ENCODE results near the gene KCNQ5.
A peak's percentile ranks its signal among the peaks of the same experiment; 100 is the strongest.

DNA sequence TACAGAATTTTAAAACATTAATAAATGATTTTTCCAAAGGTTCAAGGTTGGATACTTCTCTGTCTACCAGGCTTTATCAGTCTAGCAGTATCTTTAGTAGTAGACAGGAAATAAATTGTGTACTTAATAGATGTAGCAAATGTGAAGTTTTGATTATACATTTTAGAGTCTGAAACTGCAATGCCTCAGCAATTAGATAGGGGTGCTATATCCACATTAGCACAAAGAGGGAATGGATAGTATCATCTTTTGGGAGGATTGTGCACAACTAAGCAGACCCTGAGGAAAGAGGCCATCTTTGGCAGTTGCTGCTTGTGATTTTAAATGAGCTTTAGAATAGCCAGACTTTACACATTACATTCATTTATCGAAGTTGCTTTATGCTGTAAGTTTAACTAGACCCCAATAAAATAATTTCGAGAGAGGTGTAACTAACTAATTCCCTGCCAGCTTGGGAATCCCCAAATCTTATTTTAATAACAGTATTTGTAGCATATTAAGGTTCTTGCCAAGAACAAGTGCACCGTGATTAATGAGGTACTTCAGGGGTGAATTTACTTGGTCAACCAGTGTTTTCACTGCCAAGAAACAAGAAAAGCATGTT, 2.8 kb downstream of the KCNQ5 start:
- TF ChIP-seq, protein P1, sequence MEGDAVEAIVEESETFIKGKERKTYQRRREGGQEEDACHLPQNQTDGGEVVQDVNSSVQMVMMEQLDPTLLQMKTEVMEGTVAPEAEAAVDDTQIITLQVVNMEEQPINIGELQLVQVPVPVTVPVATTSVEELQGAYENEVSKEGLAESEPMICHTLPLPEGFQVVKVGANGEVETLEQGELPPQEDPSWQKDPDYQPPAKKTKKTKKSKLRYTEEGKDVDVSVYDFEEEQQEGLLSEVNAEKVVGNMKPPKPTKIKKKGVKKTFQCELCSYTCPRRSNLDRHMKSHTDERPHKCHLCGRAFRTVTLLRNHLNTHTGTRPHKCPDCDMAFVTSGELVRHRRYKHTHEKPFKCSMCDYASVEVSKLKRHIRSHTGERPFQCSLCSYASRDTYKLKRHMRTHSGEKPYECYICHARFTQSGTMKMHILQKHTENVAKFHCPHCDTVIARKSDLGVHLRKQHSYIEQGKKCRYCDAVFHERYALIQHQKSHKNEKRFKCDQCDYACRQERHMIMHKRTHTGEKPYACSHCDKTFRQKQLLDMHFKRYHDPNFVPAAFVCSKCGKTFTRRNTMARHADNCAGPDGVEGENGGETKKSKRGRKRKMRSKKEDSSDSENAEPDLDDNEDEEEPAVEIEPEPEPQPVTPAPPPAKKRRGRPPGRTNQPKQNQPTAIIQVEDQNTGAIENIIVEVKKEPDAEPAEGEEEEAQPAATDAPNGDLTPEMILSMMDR (IDR thresholded peaks at IDR 0.05) = peak in 5 of 6 experiments; percentile 12 to 62 (median 52)
- TF ChIP-seq POLR2A (IDR thresholded peaks at IDR 0.05) = no peak

Data from thyroid gland (tissue), 4 donors.